KOPT-K1 (cell line): ENCODE measurements around the gene AHR.

Experiments
- H3K27ac ChIP-seq: fragments of 200-600 bp; sonication (generic); 2 replicates; pipeline ENCODE4 v1.5.1; 2016; ENCODE audit warnings: antibody characterized with exemption, mild to moderate bottlenecking, low read depth, low read length; ENCODE audit not compliant: poor library complexity, severe bottlenecking
- H3K36me3 ChIP-seq: fragments of 200-600 bp; sonication (generic); 2 replicates; pipeline ENCODE4 v1.5.1; 2017; ENCODE audit warnings: antibody characterized with exemption, mild to moderate bottlenecking, low read length, moderate library complexity; ENCODE audit not compliant: insufficient read depth
- H3K9me3 ChIP-seq: fragments of 200-600 bp; sonication (generic); 2 replicates; pipeline ENCODE4 v1.5.1; 2017; ENCODE audit warnings: antibody characterized with exemption, low read length, mild to moderate bottlenecking; ENCODE audit not compliant: insufficient read depth, poor library complexity, severe bottlenecking

The AHR gene

GRCh38 chr7:17298102-17298839 is at the start of gene AHR:
AHR (plus strand) TSS chr7:17298652; CDS start chr7:17299265, 613 bp downstream.
- no peak within 1 kb of the TSS for H3K27ac ChIP-seq
- peaks cover 25% of the 10 kb centered on the region for H3K9me3 ChIP-seq
- H3K36me3 ChIP-seq: no peaks in the 10 kb centered on the region

DNA sequence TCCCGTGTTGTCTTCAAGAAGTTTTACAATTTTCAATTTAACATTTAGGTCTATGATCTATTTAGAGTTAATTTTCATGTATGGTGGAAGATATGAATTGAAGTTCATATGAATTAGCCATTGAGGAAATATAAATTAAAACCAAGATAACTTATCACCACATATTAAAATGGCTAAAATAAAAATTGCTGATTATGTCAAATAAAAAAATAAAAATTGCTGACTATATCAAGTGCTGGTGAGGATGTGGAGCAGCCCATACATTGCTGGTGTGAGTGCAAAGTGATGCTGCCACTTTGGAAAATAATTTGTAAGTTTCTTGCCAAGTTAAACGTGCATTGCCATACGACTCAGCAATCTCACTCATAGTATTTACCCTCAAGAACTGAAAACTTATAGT is 44.6 kb upstream of the AHR start:
- Histone ChIP-seq H3K9me3 (no peaks in the 10 kb centered on the region), H3K27ac (no peak overlapping the region), H3K36me3 (no peaks in the 10 kb centered on the region)

DNA sequence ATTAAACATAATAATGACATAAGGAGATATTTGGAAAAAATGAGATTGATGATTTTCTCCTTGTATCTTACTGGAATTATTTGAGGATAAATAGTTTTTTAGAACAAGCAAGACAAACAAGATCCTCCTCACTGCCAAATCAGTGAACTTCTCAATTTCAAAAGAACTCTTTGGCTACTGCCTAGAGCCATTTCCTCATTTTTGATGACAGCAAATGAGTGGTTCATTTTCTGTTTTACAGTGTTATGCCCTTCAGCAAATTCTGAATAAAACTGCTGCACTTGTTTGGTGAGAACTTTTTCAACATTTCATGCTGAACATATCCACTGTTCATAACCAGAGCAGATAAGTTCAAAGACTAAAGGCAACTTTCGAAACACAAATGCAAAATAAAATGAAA is 42.5 kb upstream of the AHR start:
- no peak overlapping the region for H3K27ac ChIP-seq
- H3K9me3 ChIP-seq: no peaks in the 10 kb centered on the region
- no peaks in the 10 kb centered on the region for H3K36me3 ChIP-seq

- no peak overlapping the region for H3K27ac ChIP-seq
Measured at GRCh38 chr7:17256375-17256774, 42.1 kb upstream of the AHR start.

DNA sequence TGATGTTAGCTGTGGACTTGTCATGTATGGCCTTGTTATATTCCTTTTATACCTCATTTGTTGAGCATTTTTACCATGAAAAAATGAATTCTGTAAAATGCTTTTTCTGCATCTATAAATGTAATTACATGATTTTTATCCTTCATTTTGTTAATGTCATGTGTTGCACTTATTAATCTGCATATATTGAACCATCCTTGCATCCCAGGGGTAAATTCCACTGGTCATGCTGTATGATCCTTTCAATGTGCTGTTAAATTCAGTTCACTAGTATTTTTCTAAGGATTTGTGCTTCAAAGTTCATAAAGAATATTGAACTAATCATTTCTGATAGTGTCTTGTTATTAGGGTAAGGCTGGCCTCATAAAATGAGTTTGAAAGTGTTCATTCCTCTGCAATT is 31.9 kb upstream of the AHR start:
- Histone ChIP-seq H3K9me3 (peaks cover 54% of the 10 kb centered on the region), H3K27ac (no peak overlapping the region), H3K36me3 (no peaks in the 10 kb centered on the region)

More at GRCh38 chr7:17256375-17256774, 42.1 kb upstream of the AHR start:
- Histone ChIP-seq H3K9me3 (no peaks in the 10 kb centered on the region), H3K36me3 (no peaks in the 10 kb centered on the region)

- H3K36me3 ChIP-seq: no peaks in the 10 kb centered on the region
- H3K9me3 ChIP-seq: peaks cover 58% of the 10 kb centered on the region
Measured at GRCh38 chr7:17269341-17270221, 28.9 kb upstream of the AHR start.

DNA sequence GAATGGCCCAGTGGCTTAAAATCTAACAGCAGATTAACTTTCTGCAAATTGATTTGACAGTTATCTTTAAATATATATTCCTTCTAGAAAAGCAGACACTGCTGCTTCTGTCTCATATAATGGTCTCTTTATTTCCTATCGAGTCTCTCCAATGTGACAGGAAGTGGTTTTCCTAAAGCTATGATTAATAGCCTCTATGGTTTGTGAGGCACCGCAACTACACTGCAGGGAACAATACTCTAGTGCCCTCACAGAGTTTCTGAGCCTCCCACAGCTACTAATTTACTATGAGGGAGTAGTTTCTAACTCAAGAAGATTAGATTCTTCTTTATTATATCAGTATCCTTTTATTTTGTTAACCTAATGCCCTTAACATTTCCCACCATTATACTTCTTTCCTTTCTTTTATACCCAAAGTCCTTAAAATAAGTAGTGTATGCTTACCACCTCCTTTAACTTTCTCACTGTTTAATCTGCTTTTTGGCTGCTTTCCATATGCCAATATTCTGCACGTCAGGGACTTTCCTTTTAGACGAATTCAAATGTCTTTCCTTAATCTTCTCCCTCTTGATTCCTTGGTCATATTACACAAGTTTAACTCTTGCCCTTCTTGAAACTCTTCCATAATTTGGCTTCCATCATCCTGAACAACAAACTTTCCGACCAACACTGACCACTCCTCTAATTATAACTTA is 23.8 kb upstream of the AHR start:
- Histone ChIP-seq H3K36me3 (no peaks in the 10 kb centered on the region), H3K9me3 (peaks cover 22% of the 10 kb centered on the region), H3K27ac (no peak overlapping the region)

More at GRCh38 chr7:17269341-17270221, 28.9 kb upstream of the AHR start:
- no peak overlapping the region for H3K27ac ChIP-seq

GRCh38 chr7:17275749-17276671 is 22.4 kb upstream of the AHR start:
- Histone ChIP-seq H3K9me3 (peaks cover 9% of the 10 kb centered on the region), H3K27ac (no peak overlapping the region), H3K36me3 (no peaks in the 10 kb centered on the region)

DNA sequence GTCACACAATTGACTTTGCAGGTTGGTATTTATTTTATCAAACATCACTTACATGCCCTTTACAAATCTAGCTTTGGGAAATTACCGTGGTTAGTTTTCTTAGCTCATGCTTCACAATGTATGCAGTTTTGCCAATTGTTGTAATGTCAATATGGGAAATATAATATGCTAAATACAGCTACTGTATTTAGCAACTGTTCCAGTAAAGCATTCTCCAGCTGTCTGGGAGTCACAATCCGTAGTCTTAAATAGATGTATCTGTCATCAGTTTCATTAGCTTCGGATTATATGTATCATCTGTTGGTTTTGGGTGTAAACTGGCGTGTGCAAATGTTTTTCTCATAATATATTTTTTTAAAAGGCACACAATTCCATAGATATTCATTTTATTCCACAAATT is 19.4 kb upstream of the AHR start:
- no peaks in the 10 kb centered on the region for H3K36me3 ChIP-seq
- no peak overlapping the region for H3K27ac ChIP-seq
- no peaks in the 10 kb centered on the region for H3K9me3 ChIP-seq

- Histone ChIP-seq H3K9me3 (no peaks in the 10 kb centered on the region), H3K36me3 (no peaks in the 10 kb centered on the region), H3K27ac (no peak overlapping the region)
Measured at GRCh38 chr7:17289074-17289645, 9.3 kb upstream of the AHR start.

GRCh38 chr7:17292843-17293242 is 5.6 kb upstream of the AHR start:
- no peak overlapping the region for H3K27ac ChIP-seq
- no peaks in the 10 kb centered on the region for H3K36me3 ChIP-seq
- H3K9me3 ChIP-seq: peaks cover 4% of the 10 kb centered on the region

DNA sequence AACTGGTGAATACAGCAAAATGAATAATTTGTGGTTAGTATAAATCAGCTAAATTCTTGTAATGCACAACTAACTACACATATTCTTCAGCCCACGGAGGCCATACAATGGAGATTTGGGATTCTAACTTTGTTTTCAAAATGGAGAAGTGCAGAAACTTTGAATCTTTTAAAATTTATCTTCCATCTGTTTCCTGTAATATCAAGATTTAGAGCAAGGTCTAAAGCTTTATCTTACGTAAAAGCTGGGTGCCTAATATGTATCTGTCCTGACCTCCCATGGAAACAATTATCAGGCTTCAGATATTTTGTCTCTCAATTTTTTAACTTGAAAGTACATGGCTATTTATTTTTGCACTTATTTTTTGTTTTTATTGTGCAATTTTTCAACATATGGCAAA is 5.0 kb upstream of the AHR start:
- H3K36me3 ChIP-seq: no peaks in the 10 kb centered on the region
- H3K27ac ChIP-seq: no peak overlapping the region
- H3K9me3 ChIP-seq: peaks cover 10% of the 10 kb centered on the region

DNA sequence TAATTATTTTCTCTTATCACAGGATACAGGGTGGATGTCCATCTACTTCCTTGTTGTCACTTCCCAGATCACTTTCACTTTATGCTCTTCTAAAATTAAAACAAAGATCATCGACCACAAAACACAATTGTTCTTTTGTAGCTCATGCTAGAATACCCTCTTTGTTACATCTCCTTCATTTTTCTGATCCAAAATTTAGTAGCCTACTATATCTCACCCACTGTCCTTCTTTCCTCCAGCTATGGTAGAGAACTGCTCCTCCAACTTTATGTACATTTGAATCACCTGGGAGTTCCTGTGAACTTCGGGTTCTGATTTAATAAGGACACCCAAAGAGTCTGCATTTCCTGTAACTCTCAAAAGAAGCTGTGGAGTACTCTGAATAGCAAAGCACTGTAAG is 1.2 kb upstream of the AHR start:
- Histone ChIP-seq H3K36me3 (no peaks in the 10 kb centered on the region), H3K27ac (peak overlapping the region; percentile 8), H3K9me3 (peaks cover 25% of the 10 kb centered on the region)

DNA sequence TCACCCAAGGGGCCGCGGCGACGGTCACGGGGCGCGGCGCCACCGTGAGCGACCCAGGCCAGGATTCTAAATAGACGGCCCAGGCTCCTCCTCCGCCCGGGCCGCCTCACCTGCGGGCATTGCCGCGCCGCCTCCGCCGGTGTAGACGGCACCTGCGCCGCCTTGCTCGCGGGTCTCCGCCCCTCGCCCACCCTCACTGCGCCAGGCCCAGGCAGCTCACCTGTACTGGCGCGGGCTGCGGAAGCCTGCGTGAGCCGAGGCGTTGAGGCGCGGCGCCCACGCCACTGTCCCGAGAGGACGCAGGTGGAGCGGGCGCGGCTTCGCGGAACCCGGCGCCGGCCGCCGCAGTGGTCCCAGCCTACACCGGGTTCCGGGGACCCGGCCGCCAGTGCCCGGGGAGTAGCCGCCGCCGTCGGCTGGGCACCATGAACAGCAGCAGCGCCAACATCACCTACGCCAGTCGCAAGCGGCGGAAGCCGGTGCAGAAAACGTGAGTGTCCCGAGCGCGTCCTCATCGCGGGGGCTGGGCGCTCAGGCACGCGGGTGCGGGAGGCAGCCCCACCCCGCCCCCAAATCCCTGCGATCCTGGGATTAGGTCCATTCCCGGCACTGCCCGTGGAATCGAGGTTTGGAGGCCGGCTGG is 509 bp downstream of the AHR start:
- Histone ChIP-seq H3K9me3 (peaks cover 25% of the 10 kb centered on the region), H3K27ac (no peak overlapping the region), H3K36me3 (no peaks in the 10 kb centered on the region)
